Measurements from ENCODE around the gene SH3BGRL. TPM values are rescaled to one million over a fixed set of nuclear protein-coding genes. Genes with fewer than 3 reads are reported as not detected.

Gene SH3BGRL
- total RNA-seq (2014; rRNA removed; shearing (Covaris generic)), result 12.0 and 12.2 TPM in 2 replicates

DNA sequence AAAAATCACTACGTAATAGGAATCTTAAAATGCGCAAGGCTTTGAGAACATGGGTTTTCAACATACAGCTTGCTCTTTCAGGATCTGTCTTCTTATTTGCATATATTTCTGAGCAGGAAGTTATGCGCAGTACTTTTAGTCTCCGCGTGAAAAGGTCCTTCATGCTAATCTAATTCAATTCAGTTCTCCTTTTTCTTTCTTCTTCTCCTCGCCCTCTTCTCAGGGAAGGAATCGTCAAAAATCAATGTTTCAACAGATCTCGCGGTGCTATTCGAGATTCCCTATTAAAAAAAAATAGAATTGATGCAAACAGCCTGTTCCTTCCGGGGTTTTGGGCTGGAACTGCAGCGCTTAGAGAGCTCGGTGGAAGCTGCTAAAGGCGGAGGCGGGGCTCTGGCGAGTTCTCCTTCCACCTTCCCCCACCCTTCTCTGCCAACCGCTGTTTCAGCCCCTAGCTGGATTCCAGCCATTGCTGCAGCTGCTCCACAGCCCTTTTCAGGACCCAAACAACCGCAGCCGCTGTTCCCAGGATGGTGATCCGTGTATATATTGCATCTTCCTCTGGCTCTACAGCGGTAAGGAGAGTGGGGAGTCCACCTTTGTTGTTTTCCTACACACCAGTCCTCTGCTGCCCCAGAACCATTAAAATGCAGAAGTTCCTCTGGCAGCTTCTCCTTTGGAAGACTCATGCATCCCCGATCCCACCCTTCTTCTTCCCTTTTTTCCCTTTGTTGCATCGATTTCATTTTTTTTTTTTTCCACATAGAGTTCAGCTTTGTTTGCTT is at the start of gene SH3BGRL, which contains the start of gene HMGN5:
TSS of gene SH3BGRL (plus strand) at position 432 of the 785 bp plus-strand sequence. CDS start at position 531, 99 bp downstream.
TSS of gene HMGN5 (minus strand) at position 243 of the 785 bp plus-strand sequence. CDS start 80,364 bp downstream, outside the sequence.
- DNase-seq (ENCODE audit: low spot score), result peak; percentile 76

DNA sequence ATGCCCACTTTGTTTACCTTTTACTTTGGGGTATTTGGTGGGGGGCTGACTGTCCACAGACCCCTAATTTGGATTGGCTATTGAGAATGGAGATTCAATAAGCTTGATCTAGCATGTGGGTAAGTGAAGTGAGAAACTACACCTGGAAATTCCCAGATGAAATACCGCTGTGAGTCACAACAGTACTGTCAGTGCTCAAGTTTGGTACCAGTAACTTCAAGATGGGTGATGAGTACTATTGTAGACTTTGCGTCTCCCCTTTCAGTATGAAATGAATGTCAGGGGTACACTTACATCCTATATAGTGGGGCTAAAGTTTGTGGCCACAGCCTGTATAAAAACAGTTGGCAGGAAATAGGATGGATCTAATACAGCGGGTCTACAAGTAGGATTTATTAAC is 33.5 kb upstream of the SH3BGRL start:
- no peak for DNase-seq (ENCODE audit: low spot score)

DNA sequence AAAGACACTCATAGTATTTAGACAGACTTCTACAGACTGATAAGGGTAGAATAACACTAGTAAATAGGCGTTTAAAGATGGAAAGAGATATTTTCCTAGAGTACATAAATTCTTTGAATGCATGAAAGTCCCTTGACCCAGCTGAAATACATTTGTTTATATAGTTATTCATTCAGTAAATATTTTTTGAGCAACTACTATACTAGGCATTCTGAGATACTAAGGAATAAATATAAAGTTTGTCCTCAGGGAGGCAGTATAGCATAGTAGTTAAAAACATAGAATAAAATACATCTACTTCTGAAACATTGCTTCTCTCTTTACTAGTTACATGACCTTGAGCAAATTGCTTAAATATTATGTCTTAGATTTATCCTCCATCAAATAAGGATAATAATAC is 27.6 kb upstream of the SH3BGRL start:
- DNase-seq (ENCODE audit: low spot score), result peak; percentile 69

DNA sequence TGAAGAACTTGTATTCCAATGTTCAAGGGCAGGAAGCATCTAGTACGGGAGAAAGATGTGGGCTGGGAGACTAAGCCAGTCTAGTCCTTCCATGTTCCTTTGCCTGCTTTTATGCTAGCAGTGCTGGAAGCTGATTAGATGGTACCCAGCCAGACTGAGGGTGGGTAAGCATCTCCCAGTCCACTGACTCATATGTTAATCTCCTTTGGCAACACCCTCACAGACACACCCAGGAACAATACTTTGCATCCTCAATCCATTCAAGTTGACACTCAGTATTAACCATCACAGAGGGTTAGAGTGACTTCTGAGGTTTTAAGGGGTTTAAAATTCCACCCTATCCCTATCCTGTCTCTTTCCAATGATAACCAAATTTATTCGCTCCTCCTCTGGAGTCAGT is 6.6 kb upstream of the SH3BGRL start:
- DNase-seq (ENCODE audit: low spot score), result no peak

DNA sequence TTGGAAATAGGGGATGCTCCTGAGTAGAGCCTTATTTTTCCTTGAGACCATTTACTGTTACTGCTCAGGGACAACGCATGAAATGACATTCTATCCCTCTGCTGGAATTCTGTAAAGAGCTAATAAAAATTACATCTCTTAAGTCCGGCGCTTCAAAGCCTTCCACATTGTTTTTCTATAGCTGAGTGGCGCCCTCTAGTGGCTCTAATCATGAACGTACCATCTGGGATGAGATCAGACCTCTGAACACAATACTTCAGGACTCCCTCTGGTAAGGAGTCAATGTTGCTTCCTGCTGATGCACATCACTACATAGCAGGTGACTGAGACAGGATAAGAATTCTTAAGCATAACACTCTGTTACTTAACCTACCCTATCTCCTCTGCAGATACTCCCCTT is 6.2 kb upstream of the SH3BGRL start:
- DNase-seq (ENCODE audit: low spot score), result peak; percentile 83

DNA sequence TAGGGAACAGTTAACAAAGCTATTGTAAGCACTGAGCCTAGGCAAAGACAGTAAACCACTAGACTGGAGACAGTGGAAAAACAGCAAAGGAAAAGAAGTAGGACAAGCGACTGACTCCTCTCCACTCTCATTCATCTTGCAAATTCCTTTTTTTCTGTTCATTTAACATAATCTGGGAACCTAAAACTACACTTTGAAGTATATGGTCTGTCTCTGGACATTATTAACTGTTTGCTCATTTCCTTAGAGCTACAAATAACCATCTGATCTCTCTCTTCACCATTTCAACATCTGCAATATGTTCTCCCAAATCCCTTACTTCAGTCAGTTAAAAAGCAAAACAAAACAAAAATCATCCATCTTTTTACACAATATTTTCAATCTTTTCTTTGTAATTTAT is 831 bp upstream of the SH3BGRL start:
- no peak for DNase-seq (ENCODE audit: low spot score)

DNA sequence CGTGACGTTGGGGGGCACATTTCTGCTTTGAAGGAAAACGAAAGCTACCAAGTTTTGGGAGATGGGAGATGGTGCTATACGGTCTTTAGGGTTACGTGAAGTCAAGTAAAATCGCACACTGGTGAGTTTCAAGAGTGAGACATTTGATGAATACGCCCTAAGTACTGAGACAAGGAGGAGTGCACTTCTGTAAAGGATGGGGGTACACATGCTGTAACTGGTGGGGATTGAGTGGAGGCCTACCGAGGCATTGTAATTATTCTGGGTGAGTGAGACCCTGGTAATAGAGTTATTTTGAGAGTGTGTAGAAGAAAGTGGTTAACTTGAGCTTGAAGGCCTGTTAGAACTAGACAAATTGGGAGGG is 536 bp downstream of the SH3BGRL start:
- no peak for DNase-seq (ENCODE audit: low spot score)

DNA sequence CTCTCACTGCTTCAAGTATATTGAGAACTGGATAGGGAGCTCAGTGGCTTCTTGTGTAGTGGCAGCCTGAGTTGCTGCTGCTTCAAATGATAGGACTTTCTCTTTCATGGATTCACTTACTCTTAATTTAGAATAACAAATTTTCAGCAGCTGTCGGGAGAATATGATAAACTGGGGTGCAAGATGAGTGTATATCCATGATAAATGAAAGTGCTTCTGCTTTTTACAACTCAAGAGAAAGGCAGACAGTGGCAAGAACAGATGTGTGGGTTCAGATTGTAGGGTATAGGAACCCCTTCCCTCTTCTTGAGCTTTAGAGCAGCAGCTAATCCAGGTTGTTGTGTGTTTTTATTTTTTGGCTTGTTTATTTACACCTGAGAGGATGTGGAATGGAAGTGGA is 1.0 kb downstream of the SH3BGRL start:
- no peak for DNase-seq (ENCODE audit: low spot score)

DNA sequence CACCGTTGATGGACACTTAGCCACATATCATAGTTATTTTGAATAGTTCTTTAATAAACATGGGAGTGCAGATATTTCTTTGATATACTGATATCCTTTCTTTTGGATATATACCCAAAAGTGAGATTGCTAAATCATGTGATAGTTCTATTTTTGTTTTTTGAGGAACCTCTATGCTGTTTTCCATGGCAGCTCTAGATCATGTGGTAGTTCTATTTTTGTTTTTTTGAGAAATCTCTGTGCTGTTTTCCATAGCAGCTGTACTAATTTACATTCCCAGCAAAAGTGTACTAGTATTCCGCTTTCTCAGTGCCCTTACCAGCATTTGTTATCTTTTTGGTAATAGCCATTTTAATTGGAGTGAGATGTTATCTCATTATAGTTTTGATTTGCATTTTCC is 3.6 kb downstream of the SH3BGRL start:
- no peak for DNase-seq (ENCODE audit: low spot score)

DNA sequence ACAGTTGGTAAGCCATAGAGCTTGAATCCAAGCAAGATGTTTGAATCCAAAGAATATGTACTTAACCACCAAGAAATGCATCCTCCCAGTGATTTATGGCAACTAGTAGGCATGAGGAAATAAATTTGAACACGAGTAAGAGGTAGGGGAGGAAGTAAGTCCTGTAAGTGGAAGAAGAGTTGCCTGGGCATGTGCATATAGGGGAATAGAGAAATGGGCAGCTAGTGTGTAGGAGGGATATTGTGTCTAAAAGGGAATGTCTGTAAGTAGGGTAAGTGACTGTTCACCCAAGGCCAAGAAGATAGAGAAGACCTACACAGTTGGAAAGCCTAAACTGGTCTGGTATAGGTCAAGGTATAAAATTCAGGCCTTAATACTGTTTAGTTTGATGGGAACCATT is 4.6 kb downstream of the SH3BGRL start:
- no peak for DNase-seq (ENCODE audit: low spot score)

DNA sequence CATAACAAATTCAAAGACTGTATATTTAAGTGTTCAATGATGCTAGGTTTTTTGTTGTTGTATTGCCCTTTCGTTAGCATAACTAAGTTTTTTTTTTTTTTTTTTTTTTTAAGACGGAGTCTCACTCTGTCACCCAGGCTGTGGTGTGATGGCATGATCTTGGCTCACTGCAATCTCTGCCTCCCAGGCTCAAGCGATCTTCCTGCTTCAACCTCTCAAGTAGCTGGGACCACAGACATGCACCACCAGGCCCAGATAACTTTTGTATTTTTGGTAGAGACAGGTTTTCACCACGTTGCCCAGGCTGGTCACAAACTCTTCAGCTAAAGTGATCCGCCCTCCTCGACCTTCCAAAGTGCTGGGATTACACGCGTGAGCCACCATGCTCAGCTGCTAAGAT is 7.0 kb downstream of the SH3BGRL start:
- no peak for DNase-seq (ENCODE audit: low spot score)

DNA sequence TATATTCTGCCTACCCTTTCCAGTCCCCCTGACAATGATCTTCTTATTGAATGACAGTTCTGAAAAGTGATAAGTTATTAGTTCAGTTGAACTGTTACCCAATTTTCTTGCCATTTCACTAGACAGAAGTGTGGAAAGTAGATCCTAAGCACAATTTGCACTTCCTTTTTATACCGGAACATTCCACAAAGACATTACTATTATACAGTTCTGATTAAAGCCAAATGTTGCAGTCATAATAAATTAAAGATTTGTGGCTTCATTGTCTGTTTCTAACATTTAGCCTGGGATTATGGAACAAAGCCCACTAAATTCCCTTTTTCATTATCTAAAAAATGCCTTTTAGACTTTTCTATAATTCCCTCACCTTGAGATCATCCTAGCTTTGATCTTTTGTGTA is 13.8 kb downstream of the SH3BGRL start:
- no peak for DNase-seq (ENCODE audit: low spot score)

DNA sequence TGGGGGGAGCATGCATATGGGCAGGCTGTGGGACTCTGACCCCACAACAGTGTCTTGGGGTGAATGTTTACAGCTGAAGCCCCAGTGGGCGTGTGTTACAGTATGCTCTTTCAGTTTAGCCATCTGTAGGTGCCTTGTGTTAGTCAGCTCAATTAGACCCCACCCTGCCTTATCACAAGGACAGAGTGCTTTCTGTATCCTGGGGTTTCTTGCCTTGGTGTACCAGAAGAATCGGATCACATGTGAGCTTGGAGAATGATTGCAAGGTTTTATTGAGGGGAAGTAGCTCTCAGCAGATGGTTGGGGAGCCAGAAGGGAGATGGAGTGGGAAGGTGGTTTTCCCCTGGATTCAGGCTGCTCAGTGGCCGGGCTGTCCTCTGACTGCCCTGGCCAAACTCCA is 27.3 kb downstream of the SH3BGRL start:
- DNase-seq (ENCODE audit: low spot score), result no peak

DNA sequence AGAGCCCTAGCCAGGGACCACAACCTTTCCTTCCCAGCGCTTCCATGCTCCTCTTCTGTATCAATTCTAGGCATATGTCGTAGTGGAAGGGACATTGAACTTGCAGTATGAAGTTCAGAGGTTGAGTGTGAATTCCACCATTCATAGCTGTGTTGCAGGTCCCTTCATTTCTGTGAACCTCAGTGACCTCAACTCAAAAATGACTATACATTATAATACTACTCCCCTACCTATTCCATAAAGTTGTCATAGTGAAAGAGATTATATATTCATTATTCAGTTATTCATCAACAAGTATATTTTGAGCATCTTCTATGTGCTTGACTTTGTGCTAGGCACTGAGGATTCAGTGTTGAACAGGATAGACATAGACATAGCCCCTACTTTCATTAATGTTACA is 28.0 kb downstream of the SH3BGRL start:
- DNase-seq (ENCODE audit: low spot score), result no peak

DNA sequence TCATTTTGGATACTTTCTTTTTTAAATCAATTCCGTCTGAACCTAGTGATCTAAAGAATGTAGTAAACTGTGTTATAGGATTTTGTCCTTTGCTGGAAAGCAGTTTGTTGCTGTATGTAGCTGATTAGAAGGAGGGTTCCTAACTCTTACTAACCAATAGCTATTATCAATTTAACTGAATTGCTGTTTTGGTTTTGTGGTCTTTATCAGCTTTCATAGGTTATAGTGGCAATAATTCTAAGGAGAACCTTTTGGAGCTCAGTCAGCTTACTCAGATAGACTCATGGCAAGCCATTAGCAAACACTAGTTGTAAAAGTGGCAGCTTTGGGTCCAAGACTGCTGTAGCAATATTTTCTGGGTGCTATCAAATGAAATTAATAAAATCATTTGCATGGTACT is 29.6 kb downstream of the SH3BGRL start:
- DNase-seq (ENCODE audit: low spot score), result no peak

DNA sequence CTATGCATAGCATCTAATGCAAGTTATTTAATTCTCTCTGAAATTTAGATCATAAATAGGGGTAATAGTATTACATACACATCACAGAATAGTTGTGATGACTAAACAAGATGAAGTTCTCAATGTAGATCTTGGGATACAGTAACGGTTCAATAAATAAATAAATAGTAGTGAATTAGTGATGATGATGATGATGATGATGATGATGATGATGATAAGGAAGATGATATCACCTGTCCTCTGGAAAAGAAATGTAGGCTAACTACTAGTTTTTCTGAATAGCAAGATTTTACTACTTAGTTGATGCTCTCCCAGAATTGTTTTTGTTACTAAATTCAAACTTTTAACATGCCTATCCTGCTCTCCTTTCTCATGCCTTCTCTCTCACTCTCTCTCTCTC is 30.3 kb downstream of the SH3BGRL start:
- DNase-seq (ENCODE audit: low spot score), result no peak

DNA sequence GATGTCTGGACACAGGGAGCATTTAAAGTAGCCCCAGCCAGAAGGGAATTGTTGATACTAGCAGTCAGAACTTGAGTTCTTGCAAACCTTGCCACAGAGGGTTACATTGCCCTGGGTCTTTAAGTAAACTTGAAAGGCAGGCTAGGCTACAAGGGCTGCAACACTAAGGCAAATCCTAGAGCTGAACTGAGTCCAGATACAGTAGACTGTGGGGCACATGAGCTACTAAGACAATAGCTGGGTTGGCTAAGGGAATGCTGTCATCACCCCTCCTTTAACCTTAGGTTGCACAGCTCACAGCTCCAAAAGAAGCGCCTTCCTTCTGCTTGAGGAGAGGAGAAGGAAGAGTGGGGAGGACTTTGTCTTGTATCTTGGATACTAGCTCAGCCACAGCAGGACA is 35.6 kb downstream of the SH3BGRL start:
- no peak for DNase-seq (ENCODE audit: low spot score)

DNA sequence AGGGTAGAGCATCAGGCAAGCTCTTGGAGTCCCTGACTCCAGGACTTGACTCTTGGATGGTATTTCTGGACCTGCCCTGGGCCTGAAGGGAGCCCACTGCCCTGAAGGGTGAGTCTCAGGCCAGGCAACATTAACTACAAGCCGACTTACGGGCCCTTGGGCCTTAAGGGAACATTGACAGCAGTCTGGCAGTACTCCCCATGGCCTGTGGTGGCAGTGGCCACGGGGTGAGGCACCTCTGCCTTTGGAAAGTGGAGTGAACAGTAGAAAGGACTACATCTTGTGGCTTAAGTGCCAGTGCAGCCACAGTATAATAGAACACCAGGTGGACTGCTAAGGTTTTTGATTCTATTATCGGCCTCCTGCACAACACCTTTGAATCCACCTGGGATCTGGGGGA is 36.3 kb downstream of the SH3BGRL start:
- no peak for DNase-seq (ENCODE audit: low spot score)

DNA sequence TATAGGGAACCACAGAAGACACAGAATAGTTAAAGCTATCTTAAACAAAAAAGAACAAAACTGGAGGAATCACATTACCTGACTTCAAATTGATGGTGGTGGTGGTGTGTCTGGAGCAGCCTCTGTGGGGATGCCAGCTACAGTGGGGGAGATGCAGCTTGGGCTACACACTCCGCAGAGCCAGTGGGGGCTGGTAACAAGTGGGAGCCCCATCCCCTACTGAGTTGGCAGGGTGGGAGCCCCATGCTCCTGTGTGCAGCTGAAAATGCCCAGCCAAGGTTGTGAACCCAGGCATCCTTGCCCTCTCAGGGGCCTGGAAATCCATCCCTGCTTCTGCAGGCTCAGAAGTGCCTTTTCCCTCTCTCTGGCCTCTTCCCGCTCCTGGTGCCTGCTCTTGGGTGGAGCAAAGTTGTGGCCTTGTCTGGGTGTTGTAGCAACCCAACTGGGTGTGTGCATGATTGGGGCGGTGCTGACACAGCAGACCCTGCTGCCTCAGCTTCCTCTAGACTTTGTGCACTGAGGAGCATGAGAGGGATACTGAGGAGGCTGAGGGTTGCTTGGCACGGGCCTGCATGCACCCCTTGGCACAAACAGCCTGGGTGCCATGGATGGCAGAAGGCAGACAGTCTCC is 38.9 kb downstream of the SH3BGRL start:
- no peak for DNase-seq (ENCODE audit: low spot score)

DNA sequence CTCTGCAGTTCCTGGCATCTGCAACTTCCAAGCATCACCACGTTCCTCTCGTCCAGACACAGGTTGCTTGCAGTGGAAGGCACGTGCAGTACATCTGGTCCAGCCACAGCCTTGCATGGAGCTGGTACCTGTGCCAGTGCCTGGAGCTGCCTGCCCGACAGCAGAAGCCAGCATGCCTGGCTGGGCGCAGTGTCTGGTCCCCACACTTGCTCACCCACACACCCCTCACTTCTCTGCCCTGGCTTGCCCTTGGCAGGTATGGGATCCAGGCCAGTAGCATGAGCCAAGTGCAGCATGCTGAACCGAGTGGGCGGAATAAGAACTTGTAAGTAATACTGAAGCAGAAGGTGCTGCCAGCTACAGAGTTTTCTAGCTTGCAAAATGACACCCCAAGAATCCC is 39.9 kb downstream of the SH3BGRL start:
- DNase-seq (ENCODE audit: low spot score), result no peak

DNA sequence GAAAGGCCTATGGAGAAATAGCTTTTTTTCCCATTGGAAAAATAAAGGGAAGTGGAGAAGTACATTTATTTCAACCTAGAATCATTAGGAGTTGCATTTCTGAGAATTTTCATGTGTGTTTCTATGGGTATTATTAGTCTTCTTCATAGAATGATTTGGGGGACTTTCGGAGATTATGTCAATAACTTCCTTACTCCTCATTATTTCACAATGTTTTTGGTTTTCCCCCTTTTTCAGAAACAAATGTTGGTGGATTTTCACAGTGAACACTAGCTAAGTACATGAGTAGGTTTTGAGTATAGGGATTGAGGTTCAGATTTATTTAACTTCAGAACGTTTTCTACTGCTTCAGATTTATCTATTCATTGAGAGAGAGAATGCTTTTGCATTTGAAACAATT is 54.0 kb downstream of the SH3BGRL start:
- no peak for DNase-seq (ENCODE audit: low spot score)

DNA sequence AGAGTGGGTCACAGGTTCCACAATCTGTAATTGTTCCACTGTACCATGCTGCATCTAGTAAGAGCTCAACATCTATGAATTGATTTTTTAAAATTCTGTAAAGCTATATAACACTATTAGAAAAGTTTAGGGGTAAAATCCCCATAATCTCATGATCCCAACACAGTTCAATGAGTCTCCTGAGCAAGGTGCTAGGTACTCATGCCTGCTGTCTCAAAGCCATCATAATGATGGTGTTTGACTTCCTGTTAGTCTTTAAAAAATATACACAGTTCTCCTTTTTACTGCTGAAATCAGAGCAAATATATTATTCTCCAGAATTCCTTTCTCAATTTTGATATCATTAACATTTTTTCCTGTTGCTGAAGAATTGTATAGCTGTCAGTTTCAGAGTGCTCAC is 55.9 kb downstream of the SH3BGRL start:
- no peak for DNase-seq (ENCODE audit: low spot score)

DNA sequence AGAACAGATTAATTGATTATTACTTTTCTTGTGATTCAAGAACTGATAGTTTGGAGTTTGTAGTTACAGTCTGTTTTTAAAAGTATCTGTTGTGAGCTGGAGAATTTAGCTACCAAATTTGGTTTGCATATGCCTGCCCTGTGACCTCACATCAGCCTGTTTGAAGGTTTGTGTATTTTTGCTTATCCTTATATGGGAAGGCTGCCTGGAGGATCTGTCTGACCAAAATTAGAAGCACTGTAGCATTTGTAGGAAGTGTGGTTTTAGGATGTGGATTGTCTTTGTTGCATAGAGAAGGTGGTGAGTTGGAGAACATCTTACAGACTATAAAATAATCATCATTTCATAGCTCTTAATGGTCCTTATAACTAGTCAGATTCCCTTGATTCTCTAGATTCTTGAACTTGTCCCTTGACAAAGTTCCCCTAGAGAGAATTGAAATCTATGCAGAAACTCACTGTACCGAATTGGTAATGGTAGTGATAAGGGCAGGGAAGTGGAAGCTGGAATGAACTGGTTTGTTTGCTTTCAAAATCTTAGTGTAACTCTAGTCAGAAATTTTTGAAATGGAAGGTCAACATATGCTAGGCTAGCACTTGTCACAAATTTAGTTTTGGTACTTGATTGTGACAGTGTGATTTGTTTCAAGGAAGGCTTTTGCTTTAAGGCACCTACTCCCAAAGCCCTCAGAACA is 57.3 kb downstream of the SH3BGRL start:
- no peak for DNase-seq (ENCODE audit: low spot score)
